Stimulated activated memory B cell treated with anti-CD40 and anti-IgM and Interleukin-4, amounts not matched to agents 10 μg/mL and 1 μg/mL and 100 μg/mL, for 72 hours (primary cell): ENCODE results near the gene HDAC4.

ENCODE experiments used
- ATAC-seq: fragments of 150-1000 bp; cut with Tn5 transposase; 2 replicates; pipeline ENCODE4 v1.10.0; 2021
- H3K27ac Mint-ChIP-seq: one replicate; pipeline ENCODE4 v1.8.0; 2022; ENCODE audit warnings: mild to moderate bottlenecking, mixed read lengths
- H3K27me3 Mint-ChIP-seq: one replicate; pipeline ENCODE4 v1.8.0; 2022; ENCODE audit warnings: mixed read lengths
- H3K36me3 Mint-ChIP-seq: one replicate; pipeline ENCODE4 v1.8.0; 2022; ENCODE audit warnings: mixed read lengths
- H3K4me1 Mint-ChIP-seq: one replicate; pipeline ENCODE4 v1.8.0; 2022; ENCODE audit warnings: mixed read lengths
- H3K4me3 Mint-ChIP-seq: one replicate; pipeline ENCODE4 v1.8.0; 2022; ENCODE audit warnings: mild to moderate bottlenecking, moderate library complexity, mixed read lengths
- H3K9me3 Mint-ChIP-seq: one replicate; pipeline ENCODE4 v1.8.0; 2022; ENCODE audit warnings: mixed read lengths

The HDAC4 gene

DNA sequence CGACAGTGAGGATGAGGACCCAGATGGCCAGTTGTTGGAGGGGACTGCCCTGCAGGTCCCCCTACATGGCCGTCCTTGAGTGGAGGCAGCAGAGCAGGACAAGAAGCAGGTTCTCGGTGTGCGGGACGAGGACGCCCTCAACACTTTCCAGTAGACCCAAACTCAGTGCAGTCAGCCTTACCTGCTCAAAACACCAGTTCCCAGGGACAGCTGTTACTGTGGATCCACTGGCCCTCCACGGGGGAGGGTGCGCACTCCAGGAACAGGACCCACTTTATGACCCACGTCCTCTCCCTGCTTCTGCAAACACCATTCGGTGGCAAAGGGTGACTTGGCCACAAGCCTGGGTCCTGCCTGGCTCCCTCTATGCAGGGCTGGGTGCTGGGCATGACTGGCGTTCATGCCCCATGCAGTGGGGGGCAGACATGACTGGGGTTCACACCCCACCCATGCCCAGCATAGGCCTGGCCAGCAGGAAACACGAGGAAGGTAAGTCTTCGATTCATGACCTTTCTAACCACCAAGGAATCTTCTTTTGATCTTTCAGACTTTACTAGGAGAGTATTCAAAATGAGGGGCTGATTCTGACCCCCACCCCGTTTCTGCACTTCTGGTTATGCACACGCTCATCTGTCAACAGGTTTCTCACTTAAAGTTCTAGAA lies 233.7 kb downstream of the HDAC4 start:
- peaks cover 60% of the 10 kb centered on the region for H3K36me3 Mint-ChIP-seq

GRCh38 chr2:239166201-239166834 lies 234.5 kb downstream of the HDAC4 start:
- peaks cover 62% of the 10 kb centered on the region for H3K36me3 Mint-ChIP-seq
- no peaks in the 10 kb centered on the region for H3K4me1 Mint-ChIP-seq
- no peak for ATAC-seq
- no peak overlapping the region for H3K4me3 Mint-ChIP-seq
- H3K27ac Mint-ChIP-seq = no peak overlapping the region
- no peaks in the 10 kb centered on the region for H3K27me3 Mint-ChIP-seq
- peaks cover 8% of the 10 kb centered on the region for H3K9me3 Mint-ChIP-seq

More for the DNA sequence above, 233.7 kb downstream of the HDAC4 start:
- Mint-ChIP-seq H3K4me1 (no peaks in the 10 kb centered on the region), H3K27ac (no peak overlapping the region), H3K27me3 (no peaks in the 10 kb centered on the region), H3K4me3 (no peak overlapping the region), H3K9me3 (peaks cover 11% of the 10 kb centered on the region)
- ATAC-seq = no peak

DNA sequence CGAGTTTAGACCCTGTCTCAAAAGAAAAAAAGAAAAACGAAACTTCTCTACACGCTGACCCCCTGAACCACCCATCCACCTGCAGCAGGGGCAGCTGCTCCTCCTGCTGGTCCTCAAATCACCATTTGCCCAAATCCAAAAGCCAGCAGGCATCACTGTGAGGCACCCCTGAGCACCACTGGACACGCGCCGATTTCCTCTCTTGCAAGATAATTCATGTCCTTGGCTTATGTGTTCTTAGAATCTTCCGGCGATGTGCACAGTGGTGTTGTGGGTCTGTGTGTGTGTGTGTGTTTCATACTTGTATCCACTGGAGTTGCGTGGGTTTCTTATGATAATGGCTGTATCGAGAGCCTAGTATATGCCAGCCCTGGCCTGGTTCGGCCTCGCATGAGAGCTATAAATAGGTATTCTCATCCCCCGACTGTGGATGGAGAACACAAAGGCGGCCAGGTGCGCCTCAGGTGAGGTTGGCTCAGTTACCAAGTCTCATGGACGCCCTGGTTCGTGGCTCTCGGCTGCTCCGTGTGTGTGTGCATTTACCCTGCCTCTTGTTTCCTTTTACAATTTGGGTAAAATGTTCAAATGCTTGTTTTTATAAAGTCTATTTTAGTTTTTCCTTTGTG lies 235.5 kb downstream of the HDAC4 start:
- Mint-ChIP-seq H3K4me1 (no peaks in the 10 kb centered on the region), H3K36me3 (peaks cover 60% of the 10 kb centered on the region), H3K9me3 (no peaks in the 10 kb centered on the region), H3K27me3 (no peaks in the 10 kb centered on the region), H3K27ac (no peak overlapping the region), H3K4me3 (no peak overlapping the region)
- no peak for ATAC-seq

DNA sequence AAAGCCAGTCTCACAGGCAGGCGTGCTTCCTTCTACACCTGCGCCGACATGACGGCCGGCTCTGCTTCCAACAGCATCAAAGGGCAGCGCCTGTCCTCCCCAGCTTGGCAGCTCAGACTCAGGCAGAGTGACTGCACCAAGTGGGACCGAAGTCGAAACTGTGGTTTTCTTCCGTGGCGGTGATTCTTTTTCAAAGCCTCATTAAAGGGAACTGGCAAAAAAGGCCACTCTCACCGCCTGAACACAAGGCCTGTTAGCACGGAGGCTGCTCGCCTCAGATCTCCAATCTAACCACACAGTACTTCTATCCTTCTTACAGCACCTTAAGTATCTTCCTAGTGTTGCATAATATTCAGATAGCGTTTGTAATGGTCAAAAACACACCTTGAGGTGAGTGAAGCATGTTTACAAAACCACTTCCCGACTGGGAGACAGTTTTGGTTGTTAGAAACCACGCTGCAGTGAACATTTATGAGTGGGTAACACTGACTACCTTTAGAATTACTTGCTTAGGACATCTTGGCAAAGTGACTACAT lies 236.4 kb downstream of the HDAC4 start:
- Mint-ChIP-seq H3K27me3 (no peaks in the 10 kb centered on the region), H3K9me3 (peaks cover 4% of the 10 kb centered on the region), H3K4me1 (peaks cover 5% of the 10 kb centered on the region), H3K27ac (no peak overlapping the region), H3K4me3 (no peak overlapping the region), H3K36me3 (peaks cover 60% of the 10 kb centered on the region)
- no peak for ATAC-seq

DNA sequence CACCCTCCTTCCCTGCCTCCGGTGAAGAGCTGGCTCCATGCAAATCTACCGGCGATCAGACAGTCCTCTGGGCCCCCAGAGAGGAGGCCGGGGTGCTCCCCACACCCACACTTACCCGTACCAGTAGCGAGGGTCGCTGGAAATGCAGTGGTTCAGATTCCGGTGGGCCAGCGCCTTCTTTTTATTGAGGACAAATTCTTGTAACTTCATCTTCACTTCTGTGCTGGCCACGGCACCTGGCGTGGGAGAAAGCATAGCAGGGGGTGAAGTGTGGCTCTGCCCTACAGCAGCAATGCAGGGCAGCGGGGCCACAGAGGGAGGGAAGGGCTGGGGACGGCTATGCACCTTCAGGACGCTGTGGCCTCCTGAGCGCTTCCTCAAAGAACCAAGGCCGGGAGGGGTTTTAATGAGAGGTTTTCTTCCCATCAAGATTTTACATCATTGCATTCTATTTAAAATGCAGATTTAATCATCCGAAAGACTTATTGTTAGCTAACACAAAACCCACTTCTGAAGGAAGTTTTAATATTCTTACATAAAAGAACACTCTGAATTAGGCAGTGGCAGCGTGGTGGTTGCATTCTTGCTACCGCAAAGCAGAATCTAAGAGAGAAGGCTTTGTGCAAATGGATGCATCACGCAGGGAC lies 237.0 kb downstream of the HDAC4 start:
- H3K9me3 Mint-ChIP-seq = peaks cover 9% of the 10 kb centered on the region
- peaks cover 10% of the 10 kb centered on the region for H3K4me1 Mint-ChIP-seq
- H3K4me3 Mint-ChIP-seq = no peak overlapping the region
- H3K36me3 Mint-ChIP-seq = peaks cover 62% of the 10 kb centered on the region
- no peak for ATAC-seq
- no peaks in the 10 kb centered on the region for H3K27me3 Mint-ChIP-seq
- no peak overlapping the region for H3K27ac Mint-ChIP-seq

GRCh38 chr2:239162976-239163687 lies 237.7 kb downstream of the HDAC4 start:
- Mint-ChIP-seq H3K36me3 (peaks cover 58% of the 10 kb centered on the region), H3K9me3 (peaks cover 11% of the 10 kb centered on the region), H3K4me3 (no peak overlapping the region), H3K27ac (no peak overlapping the region), H3K4me1 (peaks cover 13% of the 10 kb centered on the region), H3K27me3 (no peaks in the 10 kb centered on the region)
- no peak for ATAC-seq

DNA sequence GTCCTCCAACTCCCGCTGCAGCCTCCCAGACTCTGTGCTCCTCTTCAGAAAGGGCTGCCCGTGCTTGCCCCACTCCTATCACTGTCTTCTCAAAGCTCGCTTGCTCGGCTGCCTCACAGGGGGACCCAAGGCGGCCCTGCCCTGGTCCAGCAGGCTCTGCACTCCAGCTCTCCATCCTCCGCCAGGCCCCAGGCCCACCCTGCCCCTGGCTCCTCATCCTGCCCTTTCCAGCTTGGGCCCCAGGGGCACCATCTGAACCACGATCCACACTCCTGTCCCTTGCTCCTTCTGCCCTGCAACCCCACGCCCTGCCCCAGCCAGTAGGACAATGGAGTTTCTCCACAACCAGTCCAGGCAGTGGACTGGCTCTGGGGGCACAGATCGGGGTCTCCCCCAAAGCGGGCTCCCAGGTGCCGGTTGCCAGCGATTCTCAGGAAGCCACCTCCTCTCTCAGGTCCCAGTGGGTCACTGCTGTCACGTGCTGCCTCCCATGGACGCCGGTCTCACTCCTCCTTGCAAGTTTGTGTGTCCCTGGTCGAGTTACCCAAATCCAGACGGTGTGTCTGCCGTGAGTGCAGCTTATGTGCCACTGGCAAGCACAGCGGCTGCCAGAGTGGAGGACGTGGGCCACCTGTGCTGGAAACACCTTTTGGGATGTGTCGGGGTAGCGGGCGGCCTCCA lies 238.5 kb downstream of the HDAC4 start:
- no peak for ATAC-seq
- Mint-ChIP-seq H3K27ac (no peak overlapping the region), H3K4me3 (no peak overlapping the region), H3K9me3 (peaks cover 11% of the 10 kb centered on the region), H3K27me3 (no peaks in the 10 kb centered on the region), H3K4me1 (peaks cover 13% of the 10 kb centered on the region), H3K36me3 (peaks cover 50% of the 10 kb centered on the region)

DNA sequence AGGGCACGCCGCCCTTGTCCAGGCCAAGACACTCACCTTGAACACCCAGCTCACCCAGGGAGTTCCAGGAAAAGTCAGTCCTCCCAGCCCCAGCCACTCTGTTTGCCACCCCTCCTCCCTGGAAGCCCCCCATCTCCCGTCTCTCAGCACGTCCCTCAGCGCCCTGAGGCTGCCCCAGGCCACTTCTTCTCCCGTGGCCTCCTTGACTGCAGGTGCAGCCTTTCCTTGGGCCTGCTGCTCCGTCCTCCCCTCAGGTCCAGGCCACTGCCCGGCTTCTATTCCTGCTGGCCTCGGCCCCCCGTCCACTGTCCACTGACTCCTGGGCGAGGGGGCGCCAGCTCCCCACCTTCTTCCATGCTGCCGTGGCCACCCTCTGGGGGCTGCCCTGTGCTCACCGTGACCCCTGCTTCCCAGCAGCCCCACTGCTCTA lies 239.1 kb downstream of the HDAC4 start:
- H3K4me1 Mint-ChIP-seq = peaks cover 13% of the 10 kb centered on the region
- H3K27ac Mint-ChIP-seq = no peak overlapping the region
- ATAC-seq = no peak
- no peak overlapping the region for H3K4me3 Mint-ChIP-seq
- peaks cover 50% of the 10 kb centered on the region for H3K36me3 Mint-ChIP-seq
- peaks cover 11% of the 10 kb centered on the region for H3K9me3 Mint-ChIP-seq
- H3K27me3 Mint-ChIP-seq = no peaks in the 10 kb centered on the region

- H3K27me3 Mint-ChIP-seq = no peaks in the 10 kb centered on the region
- peaks cover 57% of the 10 kb centered on the region for H3K36me3 Mint-ChIP-seq
- H3K9me3 Mint-ChIP-seq = peaks cover 11% of the 10 kb centered on the region
- no peak for ATAC-seq
- no peak overlapping the region for H3K4me3 Mint-ChIP-seq
- H3K4me1 Mint-ChIP-seq = peaks cover 13% of the 10 kb centered on the region
- no peak overlapping the region for H3K27ac Mint-ChIP-seq
Observed at GRCh38 chr2:239160226-239161143, 240.3 kb downstream of the HDAC4 start.

- no peak for ATAC-seq
- Mint-ChIP-seq H3K4me1 (peaks cover 13% of the 10 kb centered on the region), H3K9me3 (peaks cover 11% of the 10 kb centered on the region), H3K36me3 (peaks cover 62% of the 10 kb centered on the region), H3K27ac (no peak overlapping the region), H3K4me3 (no peak overlapping the region), H3K27me3 (no peaks in the 10 kb centered on the region)
Observed at GRCh38 chr2:239159476-239159911, 241.3 kb downstream of the HDAC4 start.

DNA sequence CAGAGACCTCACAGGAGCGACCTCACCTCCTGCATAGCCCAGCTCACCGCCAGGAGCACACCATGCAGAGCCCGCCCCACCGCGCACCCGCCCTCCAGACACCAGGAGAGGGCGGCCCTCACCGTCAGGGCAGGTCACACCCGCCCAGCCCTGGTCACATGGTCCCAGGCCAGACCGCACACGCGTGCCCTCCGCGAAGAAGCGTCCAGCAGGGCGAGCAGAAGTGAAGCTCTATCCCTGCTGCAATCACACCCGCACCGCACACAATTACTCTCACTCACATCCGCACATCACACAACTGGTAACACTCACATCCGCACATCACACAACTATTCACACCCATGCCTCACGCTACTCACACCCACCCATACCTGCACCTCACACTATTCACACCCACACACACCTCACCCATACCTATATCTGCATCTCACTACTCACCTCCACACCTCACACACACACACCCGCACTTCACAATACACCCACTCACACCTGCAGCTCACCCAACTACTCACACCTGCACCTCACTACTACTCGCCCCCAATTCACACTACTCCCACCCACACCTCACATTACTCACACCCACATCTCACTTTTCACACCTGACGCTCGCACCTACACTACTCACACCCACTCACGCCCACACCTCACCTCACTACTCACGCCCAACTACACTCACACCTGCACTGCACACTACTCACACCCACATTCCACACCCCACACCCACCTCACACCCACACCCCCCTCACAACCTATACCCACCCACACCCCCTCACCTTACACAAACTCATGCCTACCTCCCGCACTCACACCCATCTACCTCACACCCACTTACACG lies 242.0 kb downstream of the HDAC4 start:
- Mint-ChIP-seq H3K27ac (no peak overlapping the region), H3K36me3 (peaks cover 68% of the 10 kb centered on the region), H3K4me1 (peaks cover 13% of the 10 kb centered on the region), H3K27me3 (no peaks in the 10 kb centered on the region), H3K4me3 (no peak overlapping the region), H3K9me3 (peaks cover 11% of the 10 kb centered on the region)
- no peak for ATAC-seq

DNA sequence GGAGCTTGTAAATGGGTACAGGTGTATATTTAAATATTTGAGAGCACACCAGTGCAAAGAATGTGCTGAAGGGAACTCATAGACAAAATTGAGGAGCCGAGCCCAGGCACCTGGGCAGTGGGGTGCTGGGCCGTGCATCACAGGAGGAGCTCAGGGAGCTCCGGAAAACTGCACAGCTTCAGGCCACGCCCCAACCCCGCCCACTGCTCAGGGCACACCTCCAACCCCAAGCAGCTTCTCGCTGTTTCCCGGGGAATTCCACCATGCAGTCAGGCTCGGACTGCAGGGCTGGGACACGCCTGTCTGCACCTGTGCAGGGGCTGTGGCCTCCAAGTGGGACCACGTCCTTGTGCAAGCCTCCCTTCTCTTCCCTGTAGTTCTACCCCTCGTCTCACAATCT lies 243.0 kb downstream of the HDAC4 start:
- H3K27ac Mint-ChIP-seq = no peak overlapping the region
- peaks cover 13% of the 10 kb centered on the region for H3K4me1 Mint-ChIP-seq
- H3K36me3 Mint-ChIP-seq = peaks cover 76% of the 10 kb centered on the region
- H3K27me3 Mint-ChIP-seq = no peaks in the 10 kb centered on the region
- ATAC-seq = no peak
- H3K4me3 Mint-ChIP-seq = no peak overlapping the region
- peaks cover 11% of the 10 kb centered on the region for H3K9me3 Mint-ChIP-seq

GRCh38 chr2:239157269-239157668 lies 243.6 kb downstream of the HDAC4 start:
- peaks cover 11% of the 10 kb centered on the region for H3K9me3 Mint-ChIP-seq
- ATAC-seq = no peak
- no peaks in the 10 kb centered on the region for H3K27me3 Mint-ChIP-seq
- H3K4me1 Mint-ChIP-seq = peaks cover 13% of the 10 kb centered on the region
- H3K36me3 Mint-ChIP-seq = peaks cover 76% of the 10 kb centered on the region
- H3K4me3 Mint-ChIP-seq = no peak overlapping the region
- H3K27ac Mint-ChIP-seq = no peak overlapping the region
